DND-41 (cell line): Measurements from ENCODE around the gene MYH1.

Experiments
- CTCF ChIP-seq: IDR thresholded peaks from 2 replicates; pipeline ENCODE4 v1.5.1; 2012; ENCODE audit warnings: borderline replicate concordance, low read length, moderate library complexity, mild to moderate bottlenecking; ENCODE audit not compliant: poor library complexity, severe bottlenecking; ENCODE audit errors: extremely low read depth
- EZH2 ChIP-seq: IDR thresholded peaks from 3 replicates; pipeline ENCODE4 v1.6.1; 2012; ENCODE audit warnings: borderline replicate concordance, low read depth, mild to moderate bottlenecking, moderate library complexity, low read length, inconsistent platforms; ENCODE audit not compliant: severe bottlenecking

- TF ChIP-seq EZH2, result no peak
- no peak for TF ChIP-seq CTCF
These were observed 4.7 kb upstream of the MYH1 start for GRCh38 chr17:10523064-10523463.
